Neural progenitor cell (in vitro differentiated cells): ENCODE data around the gene CYP39A1. TPM values are rescaled to one million over a fixed set of nuclear protein-coding genes. Genes with fewer than 3 reads are reported as not detected.
"Not testable (repeated sequence)": the region's sequence is repeated elsewhere in the genome, so short reads cannot be mapped to it uniquely, and the experiment has no call there.

Experiments used
- DNase-seq: peaks from one replicate; pipeline ENCODE4 v3.0.0-alpha.2; 2016; ENCODE audit warnings: low spot score
- H2AFZ ChIP-seq: fragments of 200-600 bp; sonication (generic); replicated peaks from 2 replicates; pipeline ENCODE4 v1.6.1; 2016; ENCODE audit warnings: antibody characterized with exemption
- H3F3A ChIP-seq: fragments of 200-600 bp; sonication (generic); 2 replicates; pipeline ENCODE4 v1.6.1; 2016; ENCODE audit warnings: antibody characterized with exemption, low read depth
- H3K27ac ChIP-seq: fragments of 200-600 bp; sonication (generic); 2 replicates; pipeline ENCODE4 v1.5.1; 2016; ENCODE audit warnings: mild to moderate bottlenecking
- H3K27me3 ChIP-seq: fragments of 200-600 bp; sonication (generic); 2 replicates; pipeline ENCODE4 v1.6.1; 2016; ENCODE audit warnings: mild to moderate bottlenecking, moderate library complexity
- H3K36me3 ChIP-seq: fragments of 200-600 bp; sonication (generic); 2 replicates; pipeline ENCODE4 v1.5.1; 2016
- H3K4me1 ChIP-seq: fragments of 200-600 bp; sonication (generic); 2 replicates; pipeline ENCODE4 v1.6.1; 2016; ENCODE audit warnings: mixed run types
- H3K4me2 ChIP-seq: fragments of 200-600 bp; sonication (generic); 2 replicates; pipeline ENCODE4 v1.6.1; 2016
- H3K4me3 ChIP-seq: fragments of 200-600 bp; sonication (generic); 2 replicates; pipeline ENCODE4 v1.5.1; 2016
- H3K79me2 ChIP-seq: fragments of 200-600 bp; sonication (generic); 2 replicates; pipeline ENCODE4 v1.6.1; 2016; ENCODE audit warnings: low read depth
- H3K9ac ChIP-seq: fragments of 200-600 bp; sonication (generic); 2 replicates; pipeline ENCODE4 v1.6.1; 2016
- H3K9me3 ChIP-seq: fragments of 200-600 bp; sonication (generic); 2 replicates; pipeline ENCODE4 v1.5.1; 2016; ENCODE audit warnings: low read depth
- H4K20me1 ChIP-seq: fragments of 200-600 bp; sonication (generic); 2 replicates; pipeline ENCODE4 v1.6.1; 2016; ENCODE audit warnings: low read depth
- H3K27ac Mint-ChIP-seq: 3 replicates; pipeline ENCODE4 v1.8.0; 2021; ENCODE audit warnings: mixed read lengths
- H3K27me3 Mint-ChIP-seq: 2 replicates; pipeline ENCODE4 v1.8.0; 2022; ENCODE audit warnings: low read depth, mild to moderate bottlenecking, inconsistent platforms, moderate library complexity, mixed read lengths; ENCODE audit not compliant: insufficient read depth
- H3K36me3 Mint-ChIP-seq: 3 replicates; pipeline ENCODE4 v1.8.0; 2021; ENCODE audit warnings: mixed read lengths
- H3K4me1 Mint-ChIP-seq: 3 replicates; pipeline ENCODE4 v1.8.0; 2021; ENCODE audit warnings: mixed read lengths
- H3K4me3 Mint-ChIP-seq: 3 replicates; pipeline ENCODE4 v1.8.0; 2021; ENCODE audit warnings: mild to moderate bottlenecking, moderate library complexity, mixed read lengths
- H3K9me3 Mint-ChIP-seq: 3 replicates; pipeline ENCODE4 v1.8.0; 2020; ENCODE audit warnings: mixed read lengths
- EZH2 ChIP-seq: fragments of 200-600 bp; sonication (generic); IDR thresholded peaks from 2 replicates; pipeline ENCODE4 v1.6.1; 2017; ENCODE audit warnings: antibody characterized with exemption, mild to moderate bottlenecking, moderate library complexity
- EZH2phosphoT487 ChIP-seq: fragments of 200-600 bp; sonication (generic); IDR thresholded peaks from 2 replicates; pipeline ENCODE4 v1.6.1; 2017; ENCODE audit warnings: antibody characterized with exemption
- total RNA-seq: library from RNA; depleted of rRNA; stranded (reverse); fragments of >200 nt; gene quantifications from 2 replicates; pipeline ENCODE4 v1.2.3, GENCODE V29; 2015; ENCODE audit warnings: low replicate concordance
- TF ChIP-seq, protein P1 (sequence below): fragments of 200-600 bp; sonication (generic); IDR thresholded peaks from 2 replicates; pipeline ENCODE4 v1.5.1; 2017; ENCODE audit warnings: antibody characterized with exemption, mild to moderate bottlenecking

CYP39A1 gene
- total RNA-seq, 1 donor from 2014 or later, result 7.1 TPM

DNA sequence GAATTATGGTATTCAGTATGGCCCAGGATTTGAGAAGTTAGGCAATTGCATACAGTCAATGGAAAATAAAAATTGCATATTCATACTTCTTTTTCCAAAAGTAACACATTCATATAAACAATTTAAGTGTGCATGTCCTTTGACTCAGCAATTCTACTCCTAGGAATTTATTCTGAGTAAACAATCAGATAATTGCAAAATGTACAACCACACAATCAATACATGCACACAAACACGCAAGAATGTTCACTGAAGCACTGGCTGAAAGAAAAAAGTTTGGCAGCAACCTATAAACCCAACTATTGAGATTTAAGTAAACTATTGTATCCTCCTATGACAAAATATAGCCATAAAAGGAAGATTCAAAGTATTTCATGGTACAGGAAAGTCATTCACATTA lies 1.6 kb downstream of the CYP39A1 start:
- Mint-ChIP-seq H3K4me1 (peaks cover 20% of the 10 kb centered on the region), H3K36me3 (no peaks in the 10 kb centered on the region), H3K27me3 (peaks cover 2% of the 10 kb centered on the region), H3K27ac (no peak overlapping the region), H3K9me3 (no peaks in the 10 kb centered on the region), H3K4me3 (peak overlapping the region; percentile 94)
- Histone ChIP-seq H3F3A (no peaks in the 10 kb centered on the region), H2AFZ (no peak overlapping the region), H4K20me1 (peaks cover 11% of the 10 kb centered on the region), H3K4me1 (peaks cover 22% of the 10 kb centered on the region), H3K79me2 (peaks cover 14% of the 10 kb centered on the region), H3K4me3 (peak overlapping the region; percentile 85), H3K9ac (no peak overlapping the region), H3K9me3 (no peaks in the 10 kb centered on the region), H3K4me2 (peak overlapping the region; percentile 90), H3K27ac (no peak overlapping the region), H3K36me3 (no peaks in the 10 kb centered on the region), H3K27me3 (peaks cover 18% of the 10 kb centered on the region)
- DNase-seq, result no peak
- TF ChIP-seq EZH2phosphoT487 (no peak), EZH2 (no peak)
- TF ChIP-seq, protein P1, sequence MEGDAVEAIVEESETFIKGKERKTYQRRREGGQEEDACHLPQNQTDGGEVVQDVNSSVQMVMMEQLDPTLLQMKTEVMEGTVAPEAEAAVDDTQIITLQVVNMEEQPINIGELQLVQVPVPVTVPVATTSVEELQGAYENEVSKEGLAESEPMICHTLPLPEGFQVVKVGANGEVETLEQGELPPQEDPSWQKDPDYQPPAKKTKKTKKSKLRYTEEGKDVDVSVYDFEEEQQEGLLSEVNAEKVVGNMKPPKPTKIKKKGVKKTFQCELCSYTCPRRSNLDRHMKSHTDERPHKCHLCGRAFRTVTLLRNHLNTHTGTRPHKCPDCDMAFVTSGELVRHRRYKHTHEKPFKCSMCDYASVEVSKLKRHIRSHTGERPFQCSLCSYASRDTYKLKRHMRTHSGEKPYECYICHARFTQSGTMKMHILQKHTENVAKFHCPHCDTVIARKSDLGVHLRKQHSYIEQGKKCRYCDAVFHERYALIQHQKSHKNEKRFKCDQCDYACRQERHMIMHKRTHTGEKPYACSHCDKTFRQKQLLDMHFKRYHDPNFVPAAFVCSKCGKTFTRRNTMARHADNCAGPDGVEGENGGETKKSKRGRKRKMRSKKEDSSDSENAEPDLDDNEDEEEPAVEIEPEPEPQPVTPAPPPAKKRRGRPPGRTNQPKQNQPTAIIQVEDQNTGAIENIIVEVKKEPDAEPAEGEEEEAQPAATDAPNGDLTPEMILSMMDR, result no peak

DNA sequence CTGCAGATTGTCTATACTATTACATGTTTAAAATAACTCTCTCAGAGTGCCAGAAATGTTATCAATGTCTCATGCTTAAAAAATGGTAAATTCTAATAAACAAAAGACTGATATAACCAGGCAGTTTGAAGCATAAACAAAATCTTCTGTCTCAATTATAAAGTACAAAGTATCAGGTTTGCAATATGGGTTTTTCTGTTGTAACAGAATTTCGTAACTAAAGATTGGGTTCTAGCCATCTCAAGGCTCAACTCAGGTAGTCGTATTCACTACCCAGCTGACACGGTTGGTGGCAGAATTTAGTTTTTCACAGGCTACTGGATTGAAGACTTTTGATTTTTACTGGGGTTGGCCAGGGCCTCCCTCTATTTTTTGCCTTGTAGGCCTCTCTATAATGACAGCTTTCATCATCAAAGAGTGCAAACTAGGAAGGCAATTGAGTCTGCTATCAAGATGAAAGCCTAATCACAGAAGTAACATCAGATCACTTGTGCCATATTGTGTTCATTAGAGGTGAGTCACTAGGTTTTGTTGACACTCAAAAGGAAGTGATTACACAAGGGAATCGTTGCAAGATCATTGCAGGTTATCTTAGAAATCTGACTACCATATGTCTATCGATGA lies 3.6 kb downstream of the CYP39A1 start:
- no peak for TF ChIP-seq EZH2phosphoT487
- TF ChIP-seq, protein P1, result no peak
- H3K9me3 Mint-ChIP-seq, result peaks cover 3% of the 10 kb centered on the region
- no peaks in the 10 kb centered on the region for H3K9me3 ChIP-seq
- peaks cover 7% of the 10 kb centered on the region for H3K27me3 ChIP-seq
- no peaks in the 10 kb centered on the region for H3K36me3 Mint-ChIP-seq
- H3K4me1 ChIP-seq, result peaks cover 19% of the 10 kb centered on the region
- no peak overlapping the region for H3K27ac ChIP-seq
- no peak overlapping the region for H3K9ac ChIP-seq
- no peaks in the 10 kb centered on the region for H3K36me3 ChIP-seq
- DNase-seq, result no peak
- peaks cover 14% of the 10 kb centered on the region for H3K79me2 ChIP-seq
- H4K20me1 ChIP-seq, result peaks cover 5% of the 10 kb centered on the region
- no peaks in the 10 kb centered on the region for H3F3A ChIP-seq
- peaks cover 2% of the 10 kb centered on the region for H3K27me3 Mint-ChIP-seq
- H3K4me1 Mint-ChIP-seq, result peaks cover 20% of the 10 kb centered on the region
- no peak overlapping the region for H3K27ac Mint-ChIP-seq
- no peak overlapping the region for H2AFZ ChIP-seq
- no peak overlapping the region for H3K4me2 ChIP-seq
- H3K4me3 ChIP-seq, result no peak overlapping the region
- H3K4me3 Mint-ChIP-seq, result no peak overlapping the region

DNA sequence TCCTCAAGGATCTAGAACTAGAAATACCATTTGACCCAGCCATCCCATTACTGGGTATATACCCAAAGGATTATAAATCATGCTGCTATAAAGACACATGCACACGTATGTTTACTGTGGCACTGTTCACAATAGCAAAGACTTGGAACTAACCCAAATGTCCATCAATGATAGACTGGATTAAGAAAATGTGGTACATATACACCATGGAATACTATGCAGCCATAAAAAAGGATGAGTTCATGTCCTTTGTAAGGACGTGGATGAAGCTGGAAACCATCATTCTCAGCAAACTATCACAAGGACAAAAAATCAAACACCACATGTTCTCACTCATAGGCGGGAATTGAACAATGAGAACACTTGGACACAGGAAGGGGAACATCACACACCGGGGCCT lies 4.5 kb downstream of the CYP39A1 start:
- not testable (repeated sequence) for H3K27me3 Mint-ChIP-seq, H3K27ac Mint-ChIP-seq, H2AFZ ChIP-seq, H4K20me1 ChIP-seq, H3F3A ChIP-seq, H3K9ac ChIP-seq, H3K36me3 ChIP-seq, H3K27ac ChIP-seq, H3K4me3 Mint-ChIP-seq, DNase-seq, H3K36me3 Mint-ChIP-seq, H3K4me2 ChIP-seq, H3K9me3 Mint-ChIP-seq, H3K9me3 ChIP-seq, H3K4me3 ChIP-seq, H3K27me3 ChIP-seq
- Histone ChIP-seq H3K79me2 (peaks cover 14% of the 10 kb centered on the region), H3K4me1 (peaks cover 13% of the 10 kb centered on the region)
- peaks cover 16% of the 10 kb centered on the region for H3K4me1 Mint-ChIP-seq

DNA sequence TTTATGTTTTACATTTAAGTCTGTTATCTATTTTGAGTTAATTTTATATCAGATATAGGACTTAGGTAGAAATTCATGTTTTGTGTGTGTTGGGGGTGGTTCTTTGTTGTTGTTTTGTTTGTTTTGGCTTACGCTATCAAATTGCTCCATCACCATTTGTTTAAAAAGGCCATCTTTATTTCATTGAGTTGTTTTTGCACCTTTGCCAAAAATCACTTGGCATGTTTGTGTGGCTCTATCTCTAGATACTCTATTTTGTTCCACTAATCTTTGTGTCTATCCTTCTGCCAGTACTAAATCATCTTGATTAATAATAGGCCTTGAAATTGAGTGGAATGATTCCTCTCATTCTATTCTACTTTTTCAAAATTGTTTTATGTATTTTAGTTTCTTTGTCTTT lies 7.4 kb downstream of the CYP39A1 start:
- no peak overlapping the region for H3K27ac Mint-ChIP-seq
- no peak for DNase-seq
- no peaks in the 10 kb centered on the region for H3K4me1 ChIP-seq
- H3K27me3 Mint-ChIP-seq, result peaks cover 2% of the 10 kb centered on the region
- no peak overlapping the region for H3K27ac ChIP-seq
- no peak overlapping the region for H3K4me3 Mint-ChIP-seq
- no peaks in the 10 kb centered on the region for H3K79me2 ChIP-seq
- H4K20me1 ChIP-seq, result no peaks in the 10 kb centered on the region
- H2AFZ ChIP-seq, result no peak overlapping the region
- H3K36me3 ChIP-seq, result no peaks in the 10 kb centered on the region
- peaks cover 4% of the 10 kb centered on the region for H3K4me1 Mint-ChIP-seq
- H3K4me3 ChIP-seq, result no peak overlapping the region
- TF ChIP-seq EZH2phosphoT487 (no peak), EZH2 (no peak)
- TF ChIP-seq, protein P1, result no peak
- H3K9me3 ChIP-seq, result no peaks in the 10 kb centered on the region
- H3K27me3 ChIP-seq, result no peaks in the 10 kb centered on the region
- H3K9me3 Mint-ChIP-seq, result peaks cover 3% of the 10 kb centered on the region
- H3K9ac ChIP-seq, result no peak overlapping the region
- no peaks in the 10 kb centered on the region for H3F3A ChIP-seq
- H3K36me3 Mint-ChIP-seq, result no peaks in the 10 kb centered on the region
- no peak overlapping the region for H3K4me2 ChIP-seq
